ENCODE data around the gene SLC25A42. TPM values are rescaled to one million over a fixed set of nuclear protein-coding genes. Genes with fewer than 3 reads are reported as not detected.

SLC25A42 gene
- total RNA-seq, 4 donors from 2014 or later: 11.2 to 24.8 (median 13.2) TPM

- Histone ChIP-seq H3K9me3 (no peaks in the 10 kb centered on the region), H3K4me3 (no peak overlapping the region), H3K27me3 (no peaks in the 10 kb centered on the region), H3K36me3 (peaks cover 0 to 31% (median 0%) of the 10 kb centered on the region in 3 donors), H3K4me1 (no peaks in the 10 kb centered on the region), H3K27ac (no peak overlapping the region)
- no peak for DNase-seq
- TF ChIP-seq CTCF (IDR thresholded peaks at IDR 0.05) (no peak), POLR2A (IDR thresholded peaks at IDR 0.05) (no peak)
Observed at GRCh38 chr19:19042732-19043280, 21.0 kb upstream of the SLC25A42 start.

GRCh38 chr19:19043481-19043880 lies 20.3 kb upstream of the SLC25A42 start:
- Histone ChIP-seq H3K36me3 (peaks cover 0 to 31% (median 0%) of the 10 kb centered on the region in 3 donors), H3K9me3 (no peaks in the 10 kb centered on the region), H3K27me3 (no peaks in the 10 kb centered on the region), H3K4me1 (no peaks in the 10 kb centered on the region), H3K4me3 (no peak overlapping the region), H3K27ac (no peak overlapping the region)
- no peak for TF ChIP-seq POLR2A (IDR thresholded peaks at IDR 0.05)
- no peak for TF ChIP-seq CTCF (IDR thresholded peaks at IDR 0.05)
- no peak for DNase-seq

- TF ChIP-seq POLR2A (IDR thresholded peaks at IDR 0.05): no peak
- no peak for TF ChIP-seq CTCF (IDR thresholded peaks at IDR 0.05)
- peaks cover 0 to 31% (median 0%) of the 10 kb centered on the region in 3 donors for H3K36me3 ChIP-seq
- H3K27ac ChIP-seq: no peak overlapping the region
- no peak overlapping the region for H3K4me3 ChIP-seq
- H3K9me3 ChIP-seq: no peaks in the 10 kb centered on the region
- no peaks in the 10 kb centered on the region for H3K27me3 ChIP-seq
- no peaks in the 10 kb centered on the region for H3K4me1 ChIP-seq
- no peak for DNase-seq
Observed at GRCh38 chr19:19043881-19044280, 19.9 kb upstream of the SLC25A42 start.

- no peak for DNase-seq
- Histone ChIP-seq H3K27me3 (no peaks in the 10 kb centered on the region), H3K4me3 (no peak overlapping the region), H3K27ac (no peak overlapping the region), H3K4me1 (no peaks in the 10 kb centered on the region), H3K36me3 (peaks cover 0 to 41% (median 0%) of the 10 kb centered on the region in 3 donors), H3K9me3 (no peaks in the 10 kb centered on the region)
- TF ChIP-seq POLR2A (IDR thresholded peaks at IDR 0.05) (no peak), CTCF (IDR thresholded peaks at IDR 0.05) (no peak)
Observed at GRCh38 chr19:19049406-19049805, 14.4 kb upstream of the SLC25A42 start.

- no peaks in the 10 kb centered on the region for H3K9me3 ChIP-seq
- H3K36me3 ChIP-seq: peaks cover 0 to 43% (median 0%) of the 10 kb centered on the region in 3 donors
- H3K4me1 ChIP-seq: no peaks in the 10 kb centered on the region
- no peaks in the 10 kb centered on the region for H3K27me3 ChIP-seq
- DNase-seq: no peak
- TF ChIP-seq POLR2A (IDR thresholded peaks at IDR 0.05) (no peak), CTCF (IDR thresholded peaks at IDR 0.05) (no peak)
- H3K4me3 ChIP-seq: no peak overlapping the region
- H3K27ac ChIP-seq: no peak overlapping the region
Observed at GRCh38 chr19:19050104-19050503, 13.7 kb upstream of the SLC25A42 start.

- Histone ChIP-seq H3K4me3 (no peak overlapping the region), H3K27ac (no peak overlapping the region), H3K9me3 (no peaks in the 10 kb centered on the region), H3K36me3 (peaks cover 0 to 50% (median 0%) of the 10 kb centered on the region in 3 donors), H3K27me3 (no peaks in the 10 kb centered on the region), H3K4me1 (no peaks in the 10 kb centered on the region)
- TF ChIP-seq POLR2A (IDR thresholded peaks at IDR 0.05) (no peak), CTCF (IDR thresholded peaks at IDR 0.05) (no peak)
- no peak for DNase-seq
Observed at GRCh38 chr19:19050731-19051130, 13.1 kb upstream of the SLC25A42 start.
